T1000 (cell line): ENCODE results near the gene OTC.

ENCODE experiments used
- DNase-seq: peaks from one replicate; lab custom pipeline; 2025; ENCODE audit warnings: mixed read lengths; lab: John Stamatoyannopoulos, UW

The OTC gene

DNA sequence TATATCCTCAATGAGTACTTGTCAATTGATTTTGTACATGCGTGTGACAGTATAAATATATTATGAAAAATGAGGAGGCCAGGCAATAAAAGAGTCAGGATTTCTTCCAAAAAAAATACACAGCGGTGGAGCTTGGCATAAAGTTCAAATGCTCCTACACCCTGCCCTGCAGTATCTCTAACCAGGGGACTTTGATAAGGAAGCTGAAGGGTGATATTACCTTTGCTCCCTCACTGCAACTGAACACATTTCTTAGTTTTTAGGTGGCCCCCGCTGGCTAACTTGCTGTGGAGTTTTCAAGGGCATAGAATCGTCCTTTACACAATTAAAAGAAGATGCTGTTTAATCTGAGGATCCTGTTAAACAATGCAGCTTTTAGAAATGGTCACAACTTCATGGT lies at the start of gene OTC:
Gene OTC (plus strand): TSS at position 243 of the 400 bp plus-strand sequence. CDS start 93 bp downstream, at position 336.
- no peak for DNase-seq

DNA sequence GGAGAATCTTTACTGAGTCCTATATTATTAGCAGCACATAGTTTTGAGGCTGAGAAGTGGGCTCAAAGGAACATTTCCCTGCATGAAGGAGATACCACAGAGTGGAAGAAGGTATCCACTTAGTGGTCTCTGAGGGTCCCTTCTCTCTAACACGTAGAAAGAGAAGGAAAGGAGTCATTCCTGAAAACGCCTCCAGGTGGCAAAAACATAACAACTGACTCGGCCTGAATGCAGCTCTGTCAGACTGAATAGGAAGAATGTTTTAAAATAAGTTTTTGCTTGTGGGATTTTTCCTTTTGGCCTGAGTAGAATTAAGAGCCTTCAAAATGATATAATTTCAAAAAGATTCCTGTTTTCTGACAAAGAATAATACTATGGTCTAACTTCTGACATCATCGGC lies 48.4 kb upstream of the OTC start:
- no peak for DNase-seq

DNA sequence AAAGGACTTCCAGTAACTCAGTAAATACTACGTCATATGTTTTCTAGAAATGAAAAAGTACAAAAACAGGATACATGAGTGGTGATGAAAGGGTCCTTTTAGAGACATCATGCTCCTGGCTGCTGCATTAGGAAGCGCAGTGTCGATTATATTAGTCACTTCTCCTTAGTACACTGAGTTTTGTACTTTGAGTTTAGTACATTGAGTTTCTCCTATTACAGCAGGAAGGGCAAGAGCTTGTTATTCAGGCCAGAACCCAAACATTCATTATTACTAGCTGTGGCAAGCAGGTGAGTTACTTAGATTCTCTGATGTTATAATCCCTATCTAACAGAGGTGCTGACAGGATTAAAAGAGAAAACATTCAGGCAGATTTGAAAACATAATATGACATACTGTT lies 46.4 kb upstream of the OTC start:
- no peak for DNase-seq

DNA sequence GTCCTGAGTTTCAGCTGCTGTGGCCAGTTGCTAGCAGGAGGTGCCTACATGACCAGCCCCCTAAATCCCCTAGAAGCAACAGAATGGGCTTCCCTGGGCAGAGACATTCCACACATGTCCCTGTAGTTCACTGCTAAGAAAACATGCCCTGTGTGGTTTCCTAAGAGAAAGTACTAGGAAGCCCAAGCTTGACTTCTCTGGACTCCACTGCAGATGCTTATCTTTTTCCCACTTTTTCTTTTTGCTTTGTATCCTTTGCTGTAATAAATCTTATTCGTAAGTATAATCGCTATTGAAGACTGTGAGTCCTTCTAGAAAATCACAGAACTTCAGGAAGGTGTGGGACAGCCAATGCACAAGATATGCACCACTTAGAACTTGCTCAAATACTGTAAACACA lies 40.7 kb upstream of the OTC start:
- DNase-seq: no peak

DNA sequence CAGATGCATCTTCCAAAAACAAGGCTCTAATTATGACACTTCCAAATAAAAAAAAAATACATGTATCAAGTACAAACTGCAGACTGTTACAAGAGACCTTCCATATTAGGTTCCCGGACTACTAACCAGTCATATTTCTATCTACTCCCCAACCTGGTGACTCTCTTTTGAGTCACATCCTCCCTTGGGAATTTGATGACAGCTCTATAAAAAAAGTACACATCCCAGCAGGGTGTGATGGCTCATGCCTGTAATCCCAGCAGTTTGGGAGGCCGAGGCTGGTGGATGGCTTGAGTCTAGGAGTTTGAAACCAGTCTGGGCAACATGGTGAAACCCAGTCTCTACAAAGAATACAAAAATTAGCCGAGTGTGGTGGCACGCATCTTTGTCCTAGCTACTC lies 40.0 kb upstream of the OTC start:
- DNase-seq: peak; percentile 4

DNA sequence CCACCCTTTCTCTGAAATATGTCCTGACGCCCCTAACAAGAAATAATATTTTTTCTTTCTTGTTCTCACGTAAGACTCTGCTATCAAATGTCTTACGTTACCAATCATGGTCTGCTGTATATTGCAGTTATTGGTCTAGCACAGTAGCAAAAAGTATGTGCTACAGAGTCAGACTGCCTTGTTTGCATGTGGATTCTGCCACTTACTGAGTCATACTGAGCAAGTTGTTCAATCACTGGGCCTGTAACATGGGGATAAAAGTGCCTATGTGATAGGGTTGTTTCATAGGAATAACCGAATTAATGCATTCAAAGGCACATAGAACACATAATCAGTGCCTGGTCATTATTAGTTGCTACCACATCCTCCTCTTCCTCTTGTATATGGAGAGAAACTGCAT lies 39.2 kb upstream of the OTC start:
- DNase-seq: no peak

DNA sequence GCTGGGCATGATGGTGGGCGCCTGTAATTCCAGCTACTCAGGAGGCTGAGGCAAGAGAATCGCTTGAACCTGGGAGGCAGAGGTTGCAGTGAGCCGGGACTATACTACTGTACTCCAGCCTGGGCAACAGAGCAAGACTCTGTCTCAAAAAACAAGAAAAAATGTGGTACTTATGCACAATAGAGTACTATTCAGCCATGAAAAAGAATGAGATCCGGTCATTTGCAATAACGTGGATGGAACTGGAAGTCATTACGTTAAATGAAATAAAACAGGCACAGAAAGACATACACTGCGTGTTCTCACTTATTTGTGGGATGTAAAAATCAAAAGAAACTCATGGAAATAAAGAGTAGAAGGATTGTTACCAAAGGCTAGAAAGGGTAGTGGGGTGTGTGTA lies 37.2 kb upstream of the OTC start:
- DNase-seq: no peak

DNA sequence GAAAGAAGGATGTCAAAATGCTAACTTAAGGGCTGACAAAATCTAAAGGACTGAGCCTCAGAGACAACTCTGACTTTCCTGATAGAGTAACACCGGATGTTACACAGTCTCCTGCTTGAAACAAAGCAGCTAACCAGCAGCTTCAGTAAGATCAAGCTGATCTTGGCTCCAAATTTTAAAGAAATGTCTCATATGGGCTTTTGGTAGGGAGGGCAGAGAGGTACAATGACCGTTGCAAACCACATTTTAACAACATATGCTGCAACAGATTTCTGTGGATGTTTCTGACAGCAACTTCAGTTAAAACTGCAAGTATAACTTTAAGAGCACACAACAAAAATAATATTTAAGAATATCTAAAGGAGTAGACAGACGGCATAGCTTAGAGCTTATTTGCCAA lies 34.2 kb upstream of the OTC start:
- no peak for DNase-seq

DNA sequence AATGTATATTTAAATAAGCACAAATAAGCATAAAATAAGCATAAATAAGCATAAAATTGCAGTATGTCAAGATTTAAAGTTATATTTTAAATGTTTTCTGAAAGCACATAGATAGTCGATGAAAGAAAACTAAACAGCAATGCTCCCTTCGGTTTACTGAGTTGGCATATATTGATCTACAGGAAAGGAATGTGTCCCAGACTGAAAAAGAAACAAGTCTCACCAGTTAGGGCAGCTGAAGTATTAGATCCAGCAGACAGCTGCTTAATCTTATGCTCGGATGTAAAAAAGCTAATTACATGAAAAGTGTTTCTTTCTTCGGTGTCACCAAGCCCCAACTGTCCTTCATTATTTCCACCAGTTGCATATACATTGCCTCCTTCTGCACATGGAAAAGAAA lies 33.8 kb upstream of the OTC start:
- DNase-seq: no peak

DNA sequence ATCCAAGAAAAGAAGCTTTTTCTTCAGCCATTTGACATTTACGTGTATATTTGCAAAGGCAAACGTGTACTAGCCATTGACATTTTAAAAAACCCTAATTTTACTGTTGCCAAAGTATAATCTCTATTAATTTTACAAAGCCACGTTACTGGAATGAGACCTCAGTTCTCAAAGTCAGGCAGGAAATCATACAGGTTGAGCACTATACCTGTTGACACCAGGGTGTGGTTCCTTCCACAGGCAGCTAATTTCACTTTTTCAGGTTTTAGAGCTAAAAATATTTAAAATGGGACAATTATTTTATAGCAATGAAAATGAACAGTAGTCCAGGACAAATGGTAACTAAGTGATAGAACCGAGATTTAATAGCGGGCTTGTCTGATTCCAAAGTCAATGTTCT lies 31.6 kb upstream of the OTC start:
- no peak for DNase-seq

DNA sequence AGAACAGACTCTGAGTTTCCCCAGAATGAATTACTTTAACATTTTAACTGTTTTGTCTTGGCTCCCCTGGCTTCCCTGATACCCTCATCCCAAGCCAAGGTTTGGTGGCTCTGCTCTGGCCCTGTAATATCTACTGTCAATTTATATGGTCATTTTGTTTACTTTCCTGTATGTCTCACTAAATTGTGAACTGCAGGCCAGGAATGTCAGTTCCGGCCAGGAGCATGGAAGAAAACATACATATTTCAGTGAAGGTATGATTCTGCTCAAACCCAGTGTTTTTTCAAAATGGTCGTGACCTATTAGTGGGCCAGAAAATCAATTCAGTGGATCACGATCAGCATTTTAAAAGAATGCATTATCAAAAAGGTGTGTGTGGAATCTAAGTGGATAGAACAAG lies 26.3 kb upstream of the OTC start:
- no peak for DNase-seq

DNA sequence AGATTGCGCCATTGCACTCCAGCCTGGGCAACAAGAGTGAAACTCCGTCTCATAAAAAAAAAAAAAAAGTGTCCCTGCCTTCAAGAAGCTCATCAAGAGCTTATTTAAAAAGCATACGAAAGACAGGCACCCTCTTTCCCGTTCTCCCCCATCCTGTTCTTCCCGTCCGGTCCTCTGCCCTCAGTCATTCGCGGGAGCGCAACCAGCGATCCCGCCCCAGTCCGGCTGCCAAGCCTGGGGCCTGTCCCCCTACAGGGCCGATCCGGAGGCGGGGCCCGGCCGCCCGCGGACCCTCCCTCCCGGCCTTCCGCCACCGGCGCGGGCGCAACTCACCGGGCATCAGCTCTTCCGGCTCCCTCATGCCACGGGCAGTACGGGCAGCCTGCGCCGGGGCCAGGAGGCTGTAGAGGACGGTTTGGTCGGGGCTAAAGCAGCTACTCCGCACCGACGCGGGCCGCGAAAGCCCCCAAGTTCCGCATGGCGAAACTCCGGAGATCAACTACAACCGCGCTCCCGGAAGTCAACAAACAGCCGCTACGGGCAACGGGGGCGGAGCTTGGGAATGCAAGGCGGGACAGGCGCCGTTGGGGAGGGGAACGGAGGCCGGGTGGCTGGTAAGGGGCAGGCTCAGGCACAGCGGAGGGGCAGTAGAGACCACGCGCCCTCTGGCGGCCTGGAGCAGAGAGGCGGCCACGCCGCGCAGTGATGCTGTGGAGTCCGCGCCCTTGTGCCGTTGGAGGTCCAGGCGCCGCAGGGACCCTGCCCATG lies 25.2 kb upstream of the OTC start, which contains the start of gene RPGR:
Gene RPGR (minus strand): TSS at position 503 of the 768 bp plus-strand sequence. CDS start 142 bp downstream, at position 361.
- DNase-seq: peak; percentile 72

DNA sequence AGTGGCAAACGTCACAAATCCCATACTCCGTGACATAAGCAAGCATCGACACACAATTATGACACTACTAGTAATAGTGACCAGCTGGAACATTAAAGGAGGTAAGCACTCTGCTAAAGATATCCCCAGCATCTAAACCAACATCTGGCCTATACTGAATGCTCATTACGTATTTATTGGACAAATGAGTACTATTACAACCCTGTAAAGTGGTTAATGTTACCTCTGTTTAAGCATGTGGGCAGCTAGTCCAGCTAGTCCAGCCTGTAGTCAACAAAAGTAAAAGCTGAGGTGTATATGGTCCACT lies 24.7 kb upstream of the OTC start:
- no peak for DNase-seq

DNA sequence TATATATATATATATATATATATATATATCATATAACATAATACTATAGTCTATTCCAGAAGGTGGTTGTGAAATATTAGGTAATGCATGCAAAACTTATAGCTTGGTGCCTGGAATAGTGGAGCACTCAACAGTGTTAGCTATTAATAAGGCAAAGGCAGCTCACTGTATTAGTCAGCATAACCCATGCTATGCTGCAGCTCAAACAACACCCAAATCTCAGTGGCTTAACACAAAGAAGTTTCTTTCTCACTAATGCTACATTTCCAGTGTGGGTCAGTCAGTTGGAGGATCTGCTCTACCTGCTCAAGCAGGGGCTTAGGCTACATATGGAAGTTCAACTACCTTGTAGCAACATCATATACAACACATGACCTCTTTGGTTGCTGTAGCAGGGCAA lies 19.9 kb upstream of the OTC start:
- DNase-seq: no peak

DNA sequence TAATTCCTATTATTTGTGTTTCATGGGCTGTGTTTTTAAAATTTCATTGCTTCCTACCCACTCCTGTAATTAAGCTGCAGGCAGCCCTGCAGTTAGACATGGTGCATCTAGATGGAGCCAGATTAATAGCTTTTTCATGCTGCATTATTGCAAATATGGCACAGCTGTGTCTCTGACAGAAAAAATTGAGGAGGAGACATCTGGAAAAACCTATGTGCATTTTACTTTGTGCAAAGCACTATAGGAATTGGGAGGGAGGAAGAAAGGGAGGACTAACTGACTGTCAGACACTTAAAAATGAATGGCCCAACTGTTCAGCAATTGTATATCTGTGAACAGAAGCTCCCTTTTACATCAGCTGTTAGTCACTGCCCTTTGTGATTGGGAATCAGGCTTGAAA lies 17.0 kb upstream of the OTC start:
- no peak for DNase-seq

DNA sequence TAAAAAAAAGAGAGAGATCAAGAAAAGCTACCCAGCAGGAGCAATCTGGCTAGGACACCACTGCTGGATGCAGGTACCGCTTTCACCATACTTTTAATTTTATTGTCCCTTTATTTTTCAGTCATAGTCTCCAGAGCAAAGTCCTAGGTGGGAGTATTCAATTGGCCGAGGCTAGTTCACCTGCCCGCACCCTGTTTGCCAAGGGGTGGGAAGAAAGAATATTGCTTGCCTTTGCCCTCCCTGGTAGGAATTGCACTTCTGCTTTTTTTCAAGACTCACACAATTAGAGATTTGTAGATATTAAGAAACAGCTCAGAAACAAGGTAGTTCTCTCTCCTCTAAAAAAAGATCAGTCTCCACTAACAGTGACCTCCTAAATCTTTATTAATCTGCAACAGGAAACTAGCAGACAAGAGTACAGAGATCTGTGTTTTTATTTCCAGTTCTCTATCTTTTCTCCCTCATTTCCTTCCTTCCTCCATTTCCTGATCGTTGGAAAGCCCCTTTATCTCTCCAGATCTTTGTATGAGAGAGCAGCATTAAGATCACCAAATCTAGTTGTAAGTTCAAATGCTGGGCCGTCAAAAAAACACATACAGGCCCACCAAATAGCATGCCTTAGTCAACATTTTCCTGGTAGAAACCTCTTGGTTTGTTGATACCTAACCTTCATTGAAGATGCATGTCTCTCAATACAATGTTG lies 15.7 kb upstream of the OTC start:
- no peak for DNase-seq

DNA sequence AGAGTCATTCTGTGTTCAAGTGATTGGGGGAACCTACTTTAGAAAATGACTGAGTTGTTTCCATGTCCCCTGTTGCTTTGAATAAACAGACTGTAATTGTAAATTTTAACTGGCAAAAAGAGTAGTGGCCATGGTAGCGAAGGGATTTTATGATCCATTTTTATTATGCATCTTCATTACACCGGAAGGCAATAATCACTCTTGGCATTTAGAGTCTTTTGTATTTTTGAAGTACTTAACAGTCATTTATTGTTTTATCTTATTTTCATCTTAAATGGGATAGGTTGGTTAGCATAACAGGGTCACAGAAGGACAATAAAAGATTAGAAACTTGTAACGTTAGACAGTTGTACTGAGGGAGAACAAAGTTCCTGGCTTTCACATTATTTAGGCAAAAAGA lies 11.0 kb upstream of the OTC start:
- DNase-seq: no peak

DNA sequence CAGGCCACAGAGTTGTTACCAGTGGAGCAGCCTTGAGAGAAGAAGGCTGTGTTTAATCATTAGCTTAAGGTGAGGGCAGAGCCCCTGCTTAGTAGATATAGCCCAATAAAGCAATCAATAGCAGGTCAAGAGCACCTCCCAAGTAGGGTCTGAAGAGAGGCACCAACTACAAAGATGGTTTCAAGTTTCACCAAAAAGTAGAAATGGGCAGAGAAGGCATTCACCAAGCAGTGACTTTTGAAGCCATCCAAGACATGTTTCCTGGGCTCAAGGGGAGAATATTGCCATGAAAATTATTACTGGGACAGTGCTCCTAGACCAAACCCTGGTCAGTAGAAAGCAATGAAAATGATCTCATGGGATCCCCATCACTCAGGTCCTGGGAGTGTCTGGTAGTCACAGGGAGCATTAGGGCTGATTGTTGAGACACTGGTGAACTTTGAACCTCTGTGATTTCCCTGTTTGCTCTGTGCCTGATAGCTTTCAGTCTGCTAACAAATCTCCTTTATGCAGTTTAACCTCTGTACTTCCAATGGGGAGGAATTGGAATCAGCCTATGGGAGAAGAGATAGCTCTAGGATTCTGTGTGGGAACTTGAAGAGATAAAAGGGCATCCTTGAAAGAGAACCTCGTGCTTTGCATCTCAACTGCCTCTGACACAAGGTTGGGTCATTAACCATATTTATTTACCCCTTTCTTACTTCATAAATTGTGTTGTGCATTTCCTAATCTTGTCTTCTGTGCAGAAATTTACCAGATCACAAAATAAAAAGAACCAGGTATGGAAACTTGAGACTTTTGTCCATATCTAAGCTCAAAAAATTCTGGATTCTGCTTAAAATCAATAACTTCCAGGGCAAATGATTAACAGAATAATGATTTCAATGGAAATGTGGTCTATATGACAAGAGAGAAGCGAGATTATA lies 9.3 kb upstream of the OTC start:
- no peak for DNase-seq

DNA sequence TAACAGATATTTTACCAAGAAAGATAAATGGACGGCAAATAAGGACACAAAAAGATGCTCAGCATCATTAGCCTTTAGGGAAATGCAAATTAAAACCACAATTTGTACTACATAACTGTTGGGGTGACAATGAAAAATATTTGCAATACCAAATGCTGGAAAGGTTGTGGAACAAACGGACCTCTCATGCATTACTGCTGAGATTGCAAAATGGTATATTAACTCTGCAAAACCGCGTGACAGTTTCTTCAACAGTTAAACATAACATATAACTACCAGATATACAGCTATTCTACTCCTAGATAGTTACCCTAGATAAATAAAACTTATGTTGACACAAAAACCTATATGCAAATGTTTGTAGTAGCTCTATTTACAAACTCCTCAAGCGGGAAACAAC lies 6.3 kb upstream of the OTC start:
- DNase-seq: no peak

DNA sequence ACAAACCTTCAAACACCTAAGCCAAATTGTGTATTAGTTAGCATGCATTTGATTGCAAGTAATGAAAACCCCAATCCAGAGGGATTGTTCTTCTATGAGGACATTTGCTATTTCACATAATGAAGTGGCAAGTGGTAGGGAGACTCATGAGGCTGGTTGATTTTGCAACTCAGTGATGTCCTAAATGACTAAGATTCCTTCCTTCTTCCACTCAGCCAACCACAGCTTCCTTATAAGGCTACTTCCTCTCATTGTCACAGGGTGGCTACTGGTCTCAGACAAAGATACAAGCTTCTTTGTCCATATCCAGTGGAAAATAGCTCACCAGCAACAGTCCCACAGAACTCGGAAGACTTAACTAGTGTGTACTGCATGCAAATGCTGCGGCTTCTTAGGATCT lies 5.3 kb upstream of the OTC start:
- DNase-seq: no peak

DNA sequence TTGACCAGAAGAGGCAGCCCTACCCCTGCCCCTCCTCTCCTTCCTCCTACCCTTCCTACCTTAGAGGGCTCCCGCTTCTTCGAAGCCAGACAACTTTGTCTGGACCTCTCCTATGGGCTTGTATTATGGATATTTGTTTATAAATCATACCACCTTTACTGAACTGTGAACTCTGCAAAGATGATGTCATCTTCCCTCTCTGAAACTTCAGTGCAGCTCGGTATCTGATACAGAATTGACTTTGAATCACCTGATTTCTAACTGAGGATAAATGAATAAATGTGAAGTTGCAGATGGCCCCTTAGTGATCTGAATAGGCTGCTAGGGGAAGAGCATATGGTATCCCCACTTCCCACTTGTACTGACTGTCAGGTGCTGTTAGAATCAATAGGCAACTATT lies 1.1 kb upstream of the OTC start:
- no peak for DNase-seq

DNA sequence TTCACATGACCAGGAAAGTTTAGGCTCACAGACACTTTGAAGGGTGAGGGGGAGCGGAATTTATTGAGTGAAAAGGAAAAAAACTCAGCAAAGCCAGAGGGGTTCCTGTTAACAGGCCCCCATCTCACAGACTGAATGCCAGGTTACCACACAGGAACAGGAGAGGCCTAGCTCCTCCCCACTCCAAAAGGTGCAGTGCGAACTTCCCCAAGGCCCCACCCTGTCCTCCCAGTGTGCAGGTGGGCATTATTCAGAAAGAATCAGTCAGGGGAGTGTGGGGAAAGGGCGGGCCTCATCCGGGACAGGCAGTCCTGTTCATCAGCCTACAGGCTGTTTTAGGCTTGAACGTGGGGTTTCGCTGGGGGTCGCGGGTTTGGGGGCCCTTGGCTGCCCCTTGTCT lies 4.0 kb downstream of the OTC start:
- DNase-seq: no peak
